Panc1 (cell line): ENCODE results near the gene BRMS1L. TPM values are rescaled to one million over a fixed set of nuclear protein-coding genes. Genes with fewer than 3 reads are reported as not detected.

Experiments used
- ATAC-seq: fragments of 200-7000 bp; cut with Tn5 transposase; 2 replicates; pipeline ENCODE4 v1.9.1; 2020; ENCODE audit warnings: mild to moderate bottlenecking, moderate library complexity
- BruUV-seq: library from RNA; stranded (reverse); fragments of 400-500 nt; replicated peaks from 2 replicates; lab custom pipeline; 2021; lab: Mats Ljungman, UMichigan
- CTCF ChIA-PET: fragments of 300-600 bp; sonication (Branson Sonifier 250); formaldehyde crosslinking; loops from one replicate; lab custom pipeline; 2022; ENCODE audit warnings: antibody characterized with exemption; lab: Charles Lee
- POLR2A ChIA-PET: fragments of 300-600 bp; sonication (Branson Sonifier 250); formaldehyde crosslinking; loops from one replicate; lab custom pipeline; 2022; ENCODE audit warnings: antibody characterized with exemption; lab: Charles Lee
- DNase-seq: peaks from one replicate; pipeline ENCODE4 v3.0.0-alpha.2; 2010; ENCODE audit warnings: low read depth, low spot score
- H3K27ac ChIP-seq: 2 replicates; pipeline ENCODE4 v1.5.1; 2011; ENCODE audit warnings: mild to moderate bottlenecking, low read length, inconsistent platforms
- H3K27me3 ChIP-seq: fragments of 200-500 bp; sonication (Bioruptor generic); 2 replicates; pipeline ENCODE4 v1.6.0; 2014; ENCODE audit warnings: low read length, inconsistent platforms; ENCODE audit not compliant: control insufficient read depth, insufficient read depth
- H3K36me3 ChIP-seq: fragments of 200-500 bp; sonication (Bioruptor generic); 2 replicates; pipeline ENCODE4 v1.5.1; 2014; ENCODE audit warnings: inconsistent platforms, mild to moderate bottlenecking, low read length, moderate library complexity; ENCODE audit not compliant: control insufficient read depth, insufficient read depth
- H3K4me1 ChIP-seq: 2 replicates; pipeline ENCODE4 v1.5.1; 2011; ENCODE audit warnings: inconsistent platforms, mild to moderate bottlenecking, low read length, moderate library complexity; ENCODE audit not compliant: control insufficient read depth, insufficient read depth
- H3K4me3 ChIP-seq, 2 experiments: 2 replicates each; pipeline ENCODE4 v1.5.1; 2011 to 2012; ENCODE audit warnings: low read depth in 2 of 2, low read length in 2 of 2, mild to moderate bottlenecking in 2 of 2, inconsistent platforms in 1 of 2, moderate library complexity in 1 of 2
- H3K9me3 ChIP-seq: fragments of 200-500 bp; sonication (Bioruptor generic); 2 replicates; pipeline ENCODE4 v1.5.1; 2014; ENCODE audit warnings: low read depth, mild to moderate bottlenecking, inconsistent platforms, low read length, moderate library complexity; ENCODE audit not compliant: control insufficient read depth, insufficient read depth
- POLR2AphosphoS5 ChIP-seq: IDR thresholded peaks from 2 replicates; pipeline ENCODE4 v1.6.1; 2012; ENCODE audit warnings: mild to moderate bottlenecking, low read depth, low read length, moderate library complexity
- SIN3A ChIP-seq: IDR thresholded peaks from 2 replicates; pipeline ENCODE4 v1.6.1; 2012; ENCODE audit warnings: low read depth, mild to moderate bottlenecking, low read length, moderate library complexity, borderline replicate concordance; ENCODE audit not compliant: insufficient read depth
- TCF7L2 ChIP-seq: IDR thresholded peaks from 2 replicates; pipeline ENCODE4 v1.6.1; 2011; ENCODE audit warnings: mild to moderate bottlenecking, low read depth, low read length, inconsistent platforms
- in situ Hi-C: cut with HindIII; loops from 2 replicates; pipeline ENCODE4 v1.10.0; 2016; ENCODE audit warnings: low sequenced_read_pairs, low pct_unique_long_range_greater_than_20kb
- intact Hi-C: fragments of 100-400 bp; cut with micrococcal nuclease; formaldehyde crosslinking; loops from one replicate; pipeline ENCODE4 v1.10.0; 2022; ENCODE audit not compliant: unreplicated experiment
- total RNA-seq: library from RNA; stranded (reverse); gene quantifications from one replicate; pipeline ENCODE4 v1.2.1, GENCODE V29; 2021; ENCODE audit not compliant: unreplicated experiment
- TF ChIP-seq, protein P1 (sequence below), 2 experiments: IDR thresholded peaks; 2 replicates each; pipeline ENCODE4 v1.6.1; 2011 to 2012; ENCODE audit warnings: low read depth in 2 of 2, control low read depth in 1 of 2, low read length in 1 of 2, mild to moderate bottlenecking in 1 of 2, moderate library complexity in 1 of 2; ENCODE audit not compliant: insufficient read depth in 1 of 2
- TF ChIP-seq, protein P2 (sequence below): fragments of 450-650 bp; IDR thresholded peaks from 2 replicates; pipeline ENCODE4 v1.5.1; 2017; ENCODE audit warnings: mild to moderate bottlenecking

The BRMS1L gene
- total RNA-seq, 1 experiment from 2014 or later = 10.5 TPM

DNA sequence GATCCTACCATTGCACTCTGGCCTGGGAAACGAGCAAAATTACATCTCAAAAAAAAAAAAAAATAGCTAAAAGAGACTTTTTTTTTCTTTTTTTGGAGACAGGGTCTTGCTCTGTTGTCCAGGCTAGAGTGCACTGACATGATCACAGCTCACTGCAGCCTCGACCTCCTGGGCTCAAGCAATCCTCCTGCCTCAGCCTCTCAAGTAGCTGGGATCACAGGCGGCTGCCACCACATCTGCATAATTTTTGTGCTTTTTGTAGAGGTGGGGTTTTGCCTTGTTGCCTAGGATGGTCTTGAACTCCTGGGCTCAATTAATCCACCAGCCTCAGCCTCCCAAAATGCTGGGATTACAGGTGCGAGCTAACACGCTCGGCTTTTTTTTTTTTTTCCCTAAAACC, 28.3 kb upstream of the BRMS1L start:
- H3K4me3 ChIP-seq = no peak overlapping the region
- H3K4me1 ChIP-seq = no peaks in the 10 kb centered on the region
- intact Hi-C loops (no loop called here), in situ Hi-C loops (no loop called here)
- no peaks in the 10 kb centered on the region for H3K27me3 ChIP-seq
- ATAC-seq (no peak), DNase-seq (no peak)
- no TSS peak for BruUV-seq
- no peak for TF ChIP-seq TCF7L2
- TF ChIP-seq, protein P1, sequence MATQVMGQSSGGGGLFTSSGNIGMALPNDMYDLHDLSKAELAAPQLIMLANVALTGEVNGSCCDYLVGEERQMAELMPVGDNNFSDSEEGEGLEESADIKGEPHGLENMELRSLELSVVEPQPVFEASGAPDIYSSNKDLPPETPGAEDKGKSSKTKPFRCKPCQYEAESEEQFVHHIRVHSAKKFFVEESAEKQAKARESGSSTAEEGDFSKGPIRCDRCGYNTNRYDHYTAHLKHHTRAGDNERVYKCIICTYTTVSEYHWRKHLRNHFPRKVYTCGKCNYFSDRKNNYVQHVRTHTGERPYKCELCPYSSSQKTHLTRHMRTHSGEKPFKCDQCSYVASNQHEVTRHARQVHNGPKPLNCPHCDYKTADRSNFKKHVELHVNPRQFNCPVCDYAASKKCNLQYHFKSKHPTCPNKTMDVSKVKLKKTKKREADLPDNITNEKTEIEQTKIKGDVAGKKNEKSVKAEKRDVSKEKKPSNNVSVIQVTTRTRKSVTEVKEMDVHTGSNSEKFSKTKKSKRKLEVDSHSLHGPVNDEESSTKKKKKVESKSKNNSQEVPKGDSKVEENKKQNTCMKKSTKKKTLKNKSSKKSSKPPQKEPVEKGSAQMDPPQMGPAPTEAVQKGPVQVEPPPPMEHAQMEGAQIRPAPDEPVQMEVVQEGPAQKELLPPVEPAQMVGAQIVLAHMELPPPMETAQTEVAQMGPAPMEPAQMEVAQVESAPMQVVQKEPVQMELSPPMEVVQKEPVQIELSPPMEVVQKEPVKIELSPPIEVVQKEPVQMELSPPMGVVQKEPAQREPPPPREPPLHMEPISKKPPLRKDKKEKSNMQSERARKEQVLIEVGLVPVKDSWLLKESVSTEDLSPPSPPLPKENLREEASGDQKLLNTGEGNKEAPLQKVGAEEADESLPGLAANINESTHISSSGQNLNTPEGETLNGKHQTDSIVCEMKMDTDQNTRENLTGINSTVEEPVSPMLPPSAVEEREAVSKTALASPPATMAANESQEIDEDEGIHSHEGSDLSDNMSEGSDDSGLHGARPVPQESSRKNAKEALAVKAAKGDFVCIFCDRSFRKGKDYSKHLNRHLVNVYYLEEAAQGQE (IDR thresholded peaks at IDR 0.05; ENCODE audit: insufficient read depth in 1 of 2, low read depth in 2 of 2, low read length in 1 of 2) = no peak
- no peak for TF ChIP-seq SIN3A
- TF ChIP-seq POLR2AphosphoS5 = no peak
- TF ChIP-seq, protein P2, sequence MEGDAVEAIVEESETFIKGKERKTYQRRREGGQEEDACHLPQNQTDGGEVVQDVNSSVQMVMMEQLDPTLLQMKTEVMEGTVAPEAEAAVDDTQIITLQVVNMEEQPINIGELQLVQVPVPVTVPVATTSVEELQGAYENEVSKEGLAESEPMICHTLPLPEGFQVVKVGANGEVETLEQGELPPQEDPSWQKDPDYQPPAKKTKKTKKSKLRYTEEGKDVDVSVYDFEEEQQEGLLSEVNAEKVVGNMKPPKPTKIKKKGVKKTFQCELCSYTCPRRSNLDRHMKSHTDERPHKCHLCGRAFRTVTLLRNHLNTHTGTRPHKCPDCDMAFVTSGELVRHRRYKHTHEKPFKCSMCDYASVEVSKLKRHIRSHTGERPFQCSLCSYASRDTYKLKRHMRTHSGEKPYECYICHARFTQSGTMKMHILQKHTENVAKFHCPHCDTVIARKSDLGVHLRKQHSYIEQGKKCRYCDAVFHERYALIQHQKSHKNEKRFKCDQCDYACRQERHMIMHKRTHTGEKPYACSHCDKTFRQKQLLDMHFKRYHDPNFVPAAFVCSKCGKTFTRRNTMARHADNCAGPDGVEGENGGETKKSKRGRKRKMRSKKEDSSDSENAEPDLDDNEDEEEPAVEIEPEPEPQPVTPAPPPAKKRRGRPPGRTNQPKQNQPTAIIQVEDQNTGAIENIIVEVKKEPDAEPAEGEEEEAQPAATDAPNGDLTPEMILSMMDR = no peak
- POLR2A ChIA-PET = interaction anchor here (0.6 kb wide), 1 partner anchor 9 kb away, joined by 3 read pairs; no protein-coding TSS in a partner anchor
- no peaks in the 10 kb centered on the region for H3K36me3 ChIP-seq
- CTCF ChIA-PET = no interaction called here
- H3K27ac ChIP-seq = no peak overlapping the region
- no peaks in the 10 kb centered on the region for H3K9me3 ChIP-seq

DNA sequence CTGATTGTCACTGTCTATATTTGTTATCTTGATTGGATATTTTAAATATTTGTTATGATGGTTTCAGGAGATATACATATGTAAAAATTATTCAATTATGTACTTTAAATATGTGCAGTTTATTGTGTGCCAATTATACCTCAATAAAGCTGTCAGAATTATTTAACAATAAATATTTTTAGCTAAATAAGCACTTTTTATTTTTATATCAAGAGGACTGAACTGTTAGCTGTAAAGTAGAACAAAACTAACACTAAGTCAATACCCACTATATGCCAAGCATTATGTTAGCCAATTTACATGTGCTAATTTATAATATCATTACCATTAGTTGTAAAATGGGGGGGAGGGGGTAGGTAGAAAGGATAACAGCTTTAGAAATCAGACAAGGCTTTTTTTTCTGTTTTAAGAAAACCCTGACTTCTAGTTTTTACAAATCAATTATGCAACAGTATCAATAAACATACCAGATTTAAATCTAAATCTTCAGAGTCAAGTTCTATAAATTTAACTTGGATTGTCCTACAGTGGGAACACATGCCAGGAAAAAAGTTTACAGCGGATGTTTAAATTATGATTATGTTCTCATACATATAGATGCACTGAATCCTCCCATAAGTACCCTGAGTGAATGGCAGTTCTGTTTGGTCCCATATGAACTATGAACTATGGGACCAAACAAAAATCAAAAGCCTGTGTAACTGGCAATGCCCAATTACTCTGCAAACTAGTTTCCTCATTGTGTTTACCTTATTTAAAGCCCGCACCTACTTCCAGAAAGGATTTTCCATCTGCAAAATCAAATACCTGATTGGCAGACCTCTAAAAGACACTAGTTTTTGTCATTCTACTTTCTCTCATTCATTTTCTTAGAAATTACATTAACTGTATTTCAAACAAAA, 19.9 kb upstream of the BRMS1L start:
- ChIA-PET POLR2A (interaction anchor here (0.6 to 0.7 kb wide), 3 partner anchors 8 to 81 kb away, joined by 3 to 9 read pairs (median 3); no protein-coding TSS in a partner anchor), CTCF (no interaction called here)
- in situ Hi-C loops = no loop called here
- no peak overlapping the region for H3K27ac ChIP-seq
- peaks cover 11% of the 10 kb centered on the region for H3K4me1 ChIP-seq
- peaks cover 2% of the 10 kb centered on the region; the same call in 1 of the 2 replicates for H3K36me3 ChIP-seq
- ATAC-seq (no peak), DNase-seq (no peak)
- TF ChIP-seq, protein P1 (IDR thresholded peaks at IDR 0.05; ENCODE audit: insufficient read depth in 1 of 2, low read depth in 2 of 2, low read length in 1 of 2) = no peak
- TF ChIP-seq TCF7L2 = no peak
- TF ChIP-seq SIN3A = no peak
- no peak for TF ChIP-seq POLR2AphosphoS5
- TF ChIP-seq, protein P2 = no peak
- no TSS peak for BruUV-seq
- H3K4me3 ChIP-seq = no peak overlapping the region; a peak in 1 of 4 replicates
- H3K9me3 ChIP-seq = no peaks in the 10 kb centered on the region
- H3K27me3 ChIP-seq = no peaks in the 10 kb centered on the region; the same call in 1 of the 2 replicates
- intact Hi-C loops = no loop called here
